HS-5 (cell line): Measurements from ENCODE around the gene SH3BGRL3.

ENCODE experiments used
- DNase-seq: peaks from one replicate; pipeline ENCODE4 v3.0.0-alpha.2; 2012; ENCODE audit warnings: low read depth

Gene SH3BGRL3

GRCh38 chr1:26277719-26278118 lies 2.2 kb upstream of the SH3BGRL3 start:
- DNase-seq, result no peak

GRCh38 chr1:26278303-26278702 lies 1.6 kb upstream of the SH3BGRL3 start:
- DNase-seq, result no peak

DNA sequence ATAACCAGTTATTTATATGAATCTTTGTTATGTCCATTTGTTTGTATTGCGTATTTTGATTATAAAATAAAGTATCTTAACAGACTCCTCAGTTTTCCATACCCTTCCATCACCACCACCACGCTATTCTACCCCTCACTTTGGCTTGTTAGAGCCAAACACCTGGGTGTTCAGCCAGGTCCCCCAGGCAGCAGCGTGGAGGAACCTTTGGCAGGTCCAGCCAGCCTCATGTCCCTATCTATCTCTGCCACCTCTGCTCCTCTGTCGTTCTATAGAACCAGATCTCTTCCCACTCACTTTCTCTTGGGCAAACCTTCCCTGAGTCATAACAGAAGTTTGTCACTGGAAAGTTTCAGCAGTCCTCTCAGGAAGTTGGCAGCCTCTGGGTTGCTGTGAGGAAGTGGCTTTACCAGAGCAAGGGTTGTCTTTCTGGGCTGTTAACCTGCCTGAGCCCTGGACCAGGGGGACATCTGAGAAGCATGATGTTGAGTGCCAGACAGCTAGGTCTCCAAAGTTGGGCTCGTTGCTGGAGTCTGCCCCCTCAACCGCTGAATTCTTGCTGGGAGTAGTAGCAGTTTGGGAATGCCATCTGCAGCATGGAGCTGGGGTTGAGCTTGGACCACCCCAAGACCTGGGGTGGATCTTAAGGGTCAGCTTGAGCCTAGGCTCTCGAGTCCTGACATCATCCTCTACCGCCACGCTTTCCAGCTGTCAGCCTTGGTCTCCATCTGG lies 996 bp upstream of the SH3BGRL3 start:
- DNase-seq, result no peak

- DNase-seq, result no peak
Observed at GRCh38 chr1:26280333-26281042, 602 bp downstream of the SH3BGRL3 start.

- DNase-seq, result no peak
Observed at GRCh38 chr1:26281091-26281958, 1.4 kb downstream of the SH3BGRL3 start.

DNA sequence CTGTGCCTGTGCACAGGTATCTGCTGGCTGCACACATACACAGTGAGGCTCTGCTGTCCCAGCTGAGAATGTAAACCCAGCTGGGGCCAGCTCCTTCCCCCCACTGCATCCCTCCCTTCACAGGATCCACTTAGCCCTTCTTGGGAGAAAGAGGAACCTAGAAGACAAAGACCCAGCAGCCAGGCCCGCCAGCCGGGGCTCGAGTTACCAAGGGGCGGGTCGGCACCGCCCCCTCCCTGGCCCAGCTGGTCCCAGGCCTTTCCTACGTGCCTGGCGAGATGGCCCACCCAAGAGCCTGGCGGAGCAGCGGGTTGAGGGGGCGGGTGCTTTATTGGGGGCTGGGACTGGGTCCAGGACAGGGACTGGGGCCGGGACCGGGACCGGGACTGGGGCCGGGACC lies 2.1 kb downstream of the SH3BGRL3 start:
- DNase-seq, result no peak

GRCh38 chr1:26282401-26282918 lies 2.6 kb downstream of the SH3BGRL3 start:
- no peak for DNase-seq

GRCh38 chr1:26283279-26283853 lies 3.5 kb downstream of the SH3BGRL3 start:
- no peak for DNase-seq

- no peak for DNase-seq
Observed at GRCh38 chr1:26283871-26284596, 4.1 kb downstream of the SH3BGRL3 start.

DNA sequence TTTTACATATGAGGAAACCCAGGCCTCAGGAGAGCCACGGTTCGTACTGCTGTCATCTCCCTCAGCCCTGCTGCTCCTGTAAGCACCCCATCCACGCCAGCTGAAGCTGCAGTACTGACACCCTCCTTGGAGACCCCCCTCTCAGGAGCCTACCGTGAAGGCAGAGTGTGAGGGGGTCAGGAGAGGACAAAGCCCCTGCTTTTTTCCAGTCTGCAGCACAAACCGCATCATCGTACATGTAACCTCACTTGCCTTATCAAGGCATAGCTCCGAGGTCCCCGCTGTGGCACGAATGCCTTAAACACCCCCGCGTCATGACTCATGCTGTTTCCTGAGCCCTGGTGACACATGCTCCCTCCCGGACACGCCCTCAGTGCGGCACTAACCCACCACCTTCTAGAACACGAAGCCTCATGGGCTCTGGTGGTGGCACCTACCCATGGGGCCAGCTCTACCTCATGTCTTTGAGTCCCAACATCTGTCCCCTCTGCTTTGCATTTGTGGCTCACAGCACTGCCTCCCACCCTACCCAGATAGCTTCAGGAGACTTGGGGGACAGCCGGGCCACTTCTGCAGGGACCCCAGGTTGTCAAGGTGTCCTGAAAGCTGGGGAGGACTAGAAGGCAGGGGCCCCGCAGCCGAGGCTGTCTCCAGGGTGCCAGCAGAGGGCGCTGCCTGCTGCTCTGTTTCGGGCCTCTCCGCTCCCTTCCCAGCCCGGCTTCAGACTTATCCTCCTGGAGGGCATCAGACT lies 4.9 kb downstream of the SH3BGRL3 start:
- DNase-seq, result peak; percentile 89

- DNase-seq, result no peak
Observed at GRCh38 chr1:26285366-26286063, 5.6 kb downstream of the SH3BGRL3 start.

DNA sequence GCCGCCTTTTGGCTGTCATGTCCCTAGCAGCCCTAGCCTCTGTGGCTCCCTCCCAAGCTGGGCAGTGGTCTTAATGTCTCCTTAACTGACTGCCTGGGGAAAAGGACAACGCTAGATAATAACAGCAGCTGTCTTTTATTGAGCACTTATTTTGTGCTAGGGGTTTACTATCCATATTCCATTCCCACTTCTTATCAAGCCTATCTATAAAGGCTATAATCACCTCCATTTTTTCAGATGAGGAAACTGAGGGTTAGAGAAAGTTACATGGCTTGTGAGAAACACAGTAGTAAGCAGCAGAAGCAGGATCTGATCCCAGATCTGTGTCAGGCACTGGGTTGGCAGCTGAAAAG lies 6.2 kb downstream of the SH3BGRL3 start:
- DNase-seq, result no peak

DNA sequence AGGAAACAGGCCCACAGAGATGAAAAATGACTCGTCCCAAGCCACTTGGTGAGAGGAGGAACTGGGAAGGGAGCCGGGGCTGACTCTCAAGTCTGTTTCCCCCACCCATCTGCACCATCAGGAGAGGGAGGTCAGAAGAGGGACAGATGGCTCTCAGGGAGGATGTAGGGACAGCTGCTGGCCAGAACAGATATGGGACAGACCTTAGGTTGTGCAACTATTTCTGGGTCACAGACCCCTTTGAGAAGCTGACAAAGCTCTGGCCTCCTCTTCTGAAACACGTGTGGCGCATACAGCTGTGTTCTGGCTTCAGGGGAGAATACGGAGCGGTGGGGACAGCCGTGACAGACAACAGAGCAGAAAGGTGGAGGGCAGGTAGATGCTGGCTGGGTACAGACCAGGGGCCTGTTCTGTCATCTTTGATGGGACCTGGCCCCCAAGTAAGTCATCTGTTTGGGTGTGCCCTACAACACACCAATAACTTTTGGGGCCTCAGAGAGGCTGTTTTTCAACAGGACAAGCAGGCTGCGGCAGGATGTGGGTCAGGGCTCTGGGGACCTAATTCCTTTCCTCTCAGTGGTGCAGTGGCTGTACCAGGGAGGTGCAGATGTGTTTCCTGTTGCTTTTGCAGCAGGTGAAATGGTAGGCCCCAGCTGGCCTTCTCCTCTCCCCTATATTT lies 7.3 kb downstream of the SH3BGRL3 start:
- DNase-seq, result no peak

- no peak for DNase-seq
Observed at GRCh38 chr1:26287811-26288210, 7.9 kb downstream of the SH3BGRL3 start.

GRCh38 chr1:26288311-26288941 lies 8.5 kb downstream of the SH3BGRL3 start:
- DNase-seq, result no peak

- DNase-seq, result no peak
Observed at GRCh38 chr1:26289158-26290059, 9.5 kb downstream of the SH3BGRL3 start.

DNA sequence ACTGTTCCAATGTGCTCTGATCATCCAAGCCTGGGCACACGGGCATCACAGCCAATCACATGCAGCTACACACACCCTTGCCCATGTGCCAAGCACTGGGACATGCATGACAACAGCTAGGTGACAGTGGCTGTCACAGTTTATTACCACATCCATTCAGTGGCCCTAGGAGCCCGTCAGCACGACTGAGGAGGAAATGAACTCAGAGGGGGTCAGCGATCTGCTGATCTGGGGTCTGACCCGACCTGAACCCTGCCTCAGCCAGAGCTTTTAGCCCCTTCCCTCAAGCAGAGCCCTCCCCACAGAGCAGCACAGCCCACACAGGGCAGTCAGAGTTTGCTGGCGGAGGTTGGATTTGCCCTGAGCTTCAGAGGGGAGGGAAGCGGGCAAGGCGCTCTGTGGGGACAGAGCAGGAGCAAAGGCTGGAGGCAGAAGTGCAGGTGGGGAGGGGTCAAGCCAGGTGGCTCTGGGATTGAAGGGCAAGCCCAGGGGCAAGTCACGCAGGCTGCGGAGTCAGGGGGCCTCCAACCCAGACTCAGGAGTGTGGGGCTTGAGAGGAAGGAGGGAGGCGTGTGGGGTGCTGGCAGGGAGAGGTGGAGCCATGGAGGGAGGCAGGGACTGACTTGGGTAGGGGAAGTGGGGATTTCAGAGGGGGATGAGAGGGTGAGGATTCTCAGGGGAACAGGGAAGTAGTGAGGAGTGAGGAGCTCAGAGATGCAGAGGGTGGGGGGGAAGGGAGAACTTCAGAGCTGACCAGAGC lies 10.4 kb downstream of the SH3BGRL3 start:
- DNase-seq, result no peak
